Psoas muscle (tissue), 8 donors: ENCODE measurements around the gene CCDC12. TPM values are rescaled to one million over a fixed set of nuclear protein-coding genes. Genes with fewer than 3 reads are reported as not detected.

ENCODE experiments used
- ATAC-seq, 4 donors: fragments of 200-7000 bp; cut with Tn5 transposase; one replicate each; pipeline ENCODE4 v1.9.1; 2020; ENCODE audit warnings: moderate library complexity in 3 of 4, mild to moderate bottlenecking in 2 of 4
- DNase-seq, 2 donors: peaks; one replicate each; pipeline ENCODE4 v3.0.0-alpha.2; 2020
- H3K27ac ChIP-seq: fragments of 200-600 bp; one replicate; pipeline ENCODE4 v1.8.0; 2022
- H3K27me3 ChIP-seq, 3 donors: fragments of 200-600 bp in 1 of 3; one replicate each; pipeline versions ENCODE4 v1.6.1 to v1.8.0; 2013 to 2022; ENCODE audit warnings: low read length in 2 of 3, mild to moderate bottlenecking in 2 of 3, moderate library complexity in 1 of 3; ENCODE audit not compliant: insufficient read depth in 3 of 3
- H3K36me3 ChIP-seq, 2 donors: fragments of 200-600 bp in 1 of 2; one replicate each; pipeline versions ENCODE4 v1.6.1 to v1.8.0; 2013 to 2022; ENCODE audit warnings: low read depth in 1 of 2, mild to moderate bottlenecking in 1 of 2, moderate library complexity in 1 of 2; ENCODE audit not compliant: insufficient read depth in 1 of 2
- H3K4me1 ChIP-seq: fragments of 200-600 bp; one replicate; pipeline ENCODE4 v1.8.0; 2022
- H3K4me3 ChIP-seq: fragments of 200-600 bp; one replicate; pipeline ENCODE4 v1.8.0; 2022; ENCODE audit warnings: mild to moderate bottlenecking
- H3K9me3 ChIP-seq: fragments of 200-600 bp; one replicate; pipeline ENCODE4 v1.8.0; 2022
- CTCF ChIP-seq: fragments of 200-600 bp; IDR thresholded peaks from one replicate; pipeline ENCODE4 v1.8.0; 2022; ENCODE audit warnings: antibody characterized with exemption
- WGBS, 3 donors: extraction: QIAGEN DNeasy Blood & Tissue Kit; methylation state at CpG; one replicate each; pipeline versions ENCODE4 v1.1.6 to v1.1.7; 2013; 5-methylcytosine and 5-hydroxymethylcytosine counted together
- intact Hi-C, 2 donors: fragments of 100-400 bp; cut with DNase I; formaldehyde crosslinking; loops; one replicate each; pipeline versions ENCODE4 v1.11.0 to v1.14.2; 2022
- polyA plus RNA-seq, 3 donors: library from polyadenylated mRNA; stranded (reverse); fragments of 200-250 nt; gene quantifications; one replicate each; pipeline ENCODE4 v1.2.3, GENCODE V29; 2013
- total RNA-seq, 4 donors: library from RNA; stranded (reverse); fragmentation: NEBNext Ultra II Directional in 2 of 4; extraction: Animal tissue kit (Norgen Biotek cat#: 25700) in 2 of 4; gene quantifications; one replicate each; pipeline versions ENCODE4 v1.2.1 to v1.2.4, GENCODE V29; 2021 to 2023
- donor health status: healthy with polysubstance abuse.
- donor health status: DM: no; HTN: no; CAD: no; lungs with moderate emphysema.
- donor health status: Bipolar disorder and iron deficiency.
- donor health status: healthy.
- donor health status: DM: yes; HTN: yes; CAD: no.
- donor health status: DM: no; HTN: no; CAD: no.
- donor health status: DM: no; HTN: no; CAD: no.
- donor health status: DM: yes; HTN: yes; CAD: no.

The CCDC12 gene
- total and polyA plus RNA-seq, 7 donors: 25.1 to 69.8 (median 36.4) TPM

GRCh38 chr3:46906471-46907058 lies 70.0 kb downstream of the CCDC12 start:
- WGBS, 3 donors: 67 to 81% (median 78%) methylated on average over 4 of the region's 4 CpGs
- Histone ChIP-seq H3K27me3 (no peaks in the 10 kb centered on the region), H3K9me3 (no peaks in the 10 kb centered on the region), H3K36me3 (no peaks in the 10 kb centered on the region), H3K4me3 (no peak overlapping the region), H3K4me1 (peaks cover 15% of the 10 kb centered on the region), H3K27ac (no peak overlapping the region)
- TF ChIP-seq CTCF: no peak
- no peak for ATAC-seq
- intact Hi-C loops: loop anchor here in 1 of 2 donors (5.0 kb wide), 1 partner anchor 204 kb away; the partner anchor contains the start of gene TMIE
- peak; percentile 11 to 48 for DNase-seq

GRCh38 chr3:46905661-46906451 lies 70.7 kb downstream of the CCDC12 start:
- Histone ChIP-seq H3K4me1 (peaks cover 15% of the 10 kb centered on the region), H3K27ac (no peak overlapping the region), H3K4me3 (no peak overlapping the region), H3K36me3 (no peaks in the 10 kb centered on the region), H3K9me3 (no peaks in the 10 kb centered on the region), H3K27me3 (no peaks in the 10 kb centered on the region)
- no peak for TF ChIP-seq CTCF
- 76 to 83% (median 83%) methylated on average over 11 of the region's 11 CpGs for WGBS, 3 donors
- intact Hi-C loops: loop anchor here in 1 of 2 donors (5.0 kb wide), 1 partner anchor 204 kb away; the partner anchor contains the start of gene TMIE
- peak; percentile 9 to 48 for DNase-seq
- no peak for ATAC-seq

- Histone ChIP-seq H3K4me1 (peaks cover 15% of the 10 kb centered on the region), H3K9me3 (no peaks in the 10 kb centered on the region), H3K27ac (no peak overlapping the region), H3K27me3 (no peaks in the 10 kb centered on the region), H3K4me3 (no peak overlapping the region), H3K36me3 (no peaks in the 10 kb centered on the region)
- DNase-seq: peak; percentile 8 to 27
- no peak for ATAC-seq
- intact Hi-C loops: loop anchor here in 1 of 2 donors (5.0 kb wide), 1 partner anchor 203 kb away; the partner anchor contains the start of gene TMIE
- 89 to 97% (median 91%) methylated on average over 3 of the region's 3 CpGs for WGBS, 3 donors
- TF ChIP-seq CTCF: no peak
These were observed 71.4 kb downstream of the CCDC12 start for GRCh38 chr3:46905213-46905560.

- Histone ChIP-seq H3K36me3 (no peaks in the 10 kb centered on the region), H3K4me3 (no peak overlapping the region), H3K27me3 (no peaks in the 10 kb centered on the region), H3K9me3 (no peaks in the 10 kb centered on the region), H3K27ac (no peak overlapping the region), H3K4me1 (peaks cover 12% of the 10 kb centered on the region)
- ATAC-seq: no peak
- DNase-seq: peak; percentile 16 to 44
- intact Hi-C loops: loop anchor here in 1 of 2 donors (5.0 kb wide), 1 partner anchor 202 kb away; the partner anchor contains the start of gene TMIE
- no peak for TF ChIP-seq CTCF
- WGBS, 3 donors: 89 to 93% (median 89%) methylated on average over 18 of the region's 18 CpGs
These were observed 72.0 kb downstream of the CCDC12 start for GRCh38 chr3:46904303-46905212.
